ENCODE results near the gene RTN4RL1. TPM values are rescaled to one million over a fixed set of nuclear protein-coding genes. Genes with fewer than 3 reads are reported as not detected.

RTN4RL1 gene
- total RNA-seq, 1 donor, result 1.1 TPM

- DNase-seq (ENCODE audit: insufficient read length, low spot score, missing footprints), result no peak
- TF ChIP-seq CTCF (IDR thresholded peaks at IDR 0.05; ENCODE audit: extremely low read depth, low read depth, low read length), result no peak
- Histone ChIP-seq H3K4me2 (ENCODE audit: insufficient read depth, low read length) (no peak overlapping the region), H3K36me3 (ENCODE audit: insufficient read depth, low read length) (no peaks in the 10 kb centered on the region), H3K9me3 (ENCODE audit: low read depth, low read length) (no peaks in the 10 kb centered on the region), H3K4me3 (ENCODE audit: insufficient read depth, low read length) (no peak overlapping the region), H4K20me1 (ENCODE audit: insufficient read depth, low read length) (no peaks in the 10 kb centered on the region), H2AFZ (ENCODE audit: low read length) (no peak overlapping the region), H3K27ac (ENCODE audit: low read depth, low read length) (no peak overlapping the region), H3K27me3 (ENCODE audit: insufficient read depth, low read length) (no peaks in the 10 kb centered on the region), H3K79me2 (ENCODE audit: insufficient read depth, low read length) (no peaks in the 10 kb centered on the region), H3K4me1 (ENCODE audit: insufficient read depth, low read length) (peaks cover 3% of the 10 kb centered on the region)
Observed at GRCh38 chr17:1956134-1956533, 69.0 kb downstream of the RTN4RL1 start.

GRCh38 chr17:1953831-1954230 lies 71.3 kb downstream of the RTN4RL1 start:
- TF ChIP-seq CTCF (IDR thresholded peaks at IDR 0.05; ENCODE audit: extremely low read depth, low read depth, low read length), result no peak
- H2AFZ ChIP-seq (ENCODE audit: low read length), result no peak overlapping the region
- peak; percentile 60 for DNase-seq (ENCODE audit: insufficient read length, low spot score, missing footprints)
- H3K4me1 ChIP-seq (ENCODE audit: insufficient read depth, low read length), result no peaks in the 10 kb centered on the region
- H3K27ac ChIP-seq (ENCODE audit: low read depth, low read length), result no peak overlapping the region
- no peaks in the 10 kb centered on the region for H3K9me3 ChIP-seq (ENCODE audit: low read depth, low read length)
- H3K79me2 ChIP-seq (ENCODE audit: insufficient read depth, low read length), result no peaks in the 10 kb centered on the region
- H3K36me3 ChIP-seq (ENCODE audit: insufficient read depth, low read length), result no peaks in the 10 kb centered on the region
- no peaks in the 10 kb centered on the region for H4K20me1 ChIP-seq (ENCODE audit: insufficient read depth, low read length)
- no peak overlapping the region for H3K4me2 ChIP-seq (ENCODE audit: insufficient read depth, low read length)
- H3K27me3 ChIP-seq (ENCODE audit: insufficient read depth, low read length), result no peaks in the 10 kb centered on the region
- no peak overlapping the region for H3K4me3 ChIP-seq (ENCODE audit: insufficient read depth, low read length)

- no peak overlapping the region for H3K4me3 ChIP-seq (ENCODE audit: insufficient read depth, low read length)
- no peaks in the 10 kb centered on the region for H4K20me1 ChIP-seq (ENCODE audit: insufficient read depth, low read length)
- DNase-seq (ENCODE audit: insufficient read length, low spot score, missing footprints), result peak; percentile 58
- no peaks in the 10 kb centered on the region for H3K9me3 ChIP-seq (ENCODE audit: low read depth, low read length)
- H2AFZ ChIP-seq (ENCODE audit: low read length), result no peak overlapping the region
- H3K4me2 ChIP-seq (ENCODE audit: insufficient read depth, low read length), result no peak overlapping the region
- no peaks in the 10 kb centered on the region for H3K36me3 ChIP-seq (ENCODE audit: insufficient read depth, low read length)
- TF ChIP-seq CTCF (IDR thresholded peaks at IDR 0.05; ENCODE audit: extremely low read depth, low read depth, low read length), result no peak
- no peaks in the 10 kb centered on the region for H3K79me2 ChIP-seq (ENCODE audit: insufficient read depth, low read length)
- no peaks in the 10 kb centered on the region for H3K27me3 ChIP-seq (ENCODE audit: insufficient read depth, low read length)
- H3K27ac ChIP-seq (ENCODE audit: low read depth, low read length), result no peak overlapping the region
- no peaks in the 10 kb centered on the region for H3K4me1 ChIP-seq (ENCODE audit: insufficient read depth, low read length)
Observed at GRCh38 chr17:1951920-1952319, 73.2 kb downstream of the RTN4RL1 start.

- Histone ChIP-seq H3K9me3 (ENCODE audit: low read depth, low read length) (no peaks in the 10 kb centered on the region), H3K4me2 (ENCODE audit: insufficient read depth, low read length) (no peak overlapping the region), H4K20me1 (ENCODE audit: insufficient read depth, low read length) (no peaks in the 10 kb centered on the region), H3K79me2 (ENCODE audit: insufficient read depth, low read length) (no peaks in the 10 kb centered on the region), H3K4me3 (ENCODE audit: insufficient read depth, low read length) (no peak overlapping the region), H3K27me3 (ENCODE audit: insufficient read depth, low read length) (no peaks in the 10 kb centered on the region), H2AFZ (ENCODE audit: low read length) (no peak overlapping the region), H3K27ac (ENCODE audit: low read depth, low read length) (no peak overlapping the region), H3K36me3 (ENCODE audit: insufficient read depth, low read length) (no peaks in the 10 kb centered on the region), H3K4me1 (ENCODE audit: insufficient read depth, low read length) (no peaks in the 10 kb centered on the region)
- TF ChIP-seq CTCF (IDR thresholded peaks at IDR 0.05; ENCODE audit: extremely low read depth, low read depth, low read length), result no peak
- peak; percentile 25 for DNase-seq (ENCODE audit: insufficient read length, low spot score, missing footprints)
Observed at GRCh38 chr17:1949754-1950153, 75.4 kb downstream of the RTN4RL1 start.
